D721Med (cell line): ENCODE results near the gene OR56A4.
A peak's percentile ranks its signal among the peaks of the same experiment; 100 is the strongest.

ENCODE experiments used
- DNase-seq: peaks from one replicate; pipeline ENCODE4 v3.0.0; 2011; ENCODE audit warnings: low spot score; ENCODE audit not compliant: insufficient read length
- FAIRE-seq: peaks from 2 replicates; lab custom pipeline; 2011; peaks lifted over from hg19 to GRCh38; lab: Jason Lieb, UNC
- CTCF ChIP-seq: IDR thresholded peaks from 2 replicates; pipeline ENCODE4 v1.5.1; 2012; ENCODE audit warnings: mild to moderate bottlenecking, control low read depth; ENCODE audit not compliant: insufficient read depth; ENCODE audit errors: missing control alignments

OR56A4 gene

GRCh38 chr11:6022956-6023355 is 16.2 kb upstream of the OR56A4 start:
- TF ChIP-seq CTCF = peak; percentile 34
- DNase-seq = no peak
- FAIRE-seq = no peak

- DNase-seq (no peak), FAIRE-seq (no peak)
- no peak for TF ChIP-seq CTCF
Measured at GRCh38 chr11:6013042-6013441, 6.3 kb upstream of the OR56A4 start.

- no peak for FAIRE-seq
Measured at GRCh38 chr11:6012035-6012668, 5.4 kb upstream of the OR56A4 start.

DNA sequence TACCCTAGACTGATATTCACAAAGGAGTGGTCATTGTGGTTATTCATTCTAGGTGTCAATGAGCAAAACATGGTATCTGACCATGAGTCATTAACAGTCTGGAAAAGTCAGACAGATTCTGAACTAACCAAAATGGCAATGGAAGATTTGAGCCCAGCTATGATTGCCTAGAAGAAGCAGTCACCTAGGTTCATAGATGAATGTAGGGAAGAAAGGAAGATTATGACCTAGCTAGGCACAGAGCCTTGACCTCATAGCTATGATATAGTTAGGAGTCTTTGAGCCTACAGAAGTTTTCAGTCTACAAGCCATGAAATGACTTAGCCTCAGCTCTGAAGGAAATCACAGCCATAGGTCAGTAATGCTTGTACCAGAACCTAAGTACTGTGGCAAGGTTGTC is 351 bp downstream of the OR56A4 start:
- no peak for FAIRE-seq
- TF ChIP-seq CTCF = no peak
- DNase-seq = no peak

More at GRCh38 chr11:6012035-6012668, 5.4 kb upstream of the OR56A4 start:
- no peak for TF ChIP-seq CTCF
- DNase-seq = no peak

DNA sequence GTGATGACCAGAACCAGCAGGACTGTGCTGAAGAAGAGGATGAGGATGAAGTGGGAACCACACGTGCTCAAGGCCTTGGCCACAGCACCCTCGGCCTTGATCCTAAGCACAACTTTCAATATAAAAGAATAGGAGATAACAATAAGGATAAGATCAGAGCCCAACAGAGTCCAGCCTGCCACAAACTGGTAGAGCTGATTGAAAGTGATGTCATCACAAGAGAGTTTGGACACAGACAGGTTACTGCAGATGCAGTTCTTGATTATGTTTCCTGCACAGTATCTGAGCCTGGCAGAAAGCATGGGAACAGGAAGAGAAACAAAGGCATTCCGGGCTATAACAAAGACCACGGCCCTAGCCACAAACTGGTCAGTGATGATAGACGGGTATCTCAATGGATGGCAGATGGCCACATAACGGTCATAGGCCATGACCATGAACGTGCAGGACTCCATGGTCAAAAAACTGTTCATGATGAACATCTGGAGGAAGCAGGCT is 4.5 kb downstream of the OR56A4 start:
- TF ChIP-seq CTCF = no peak
- FAIRE-seq (no peak), DNase-seq (no peak)

- DNase-seq = no peak
- no peak for FAIRE-seq
- no peak for TF ChIP-seq CTCF
Measured at GRCh38 chr11:5994791-5995190, 12.0 kb downstream of the OR56A4 start.

GRCh38 chr11:5992604-5993251 is 14.0 kb downstream of the OR56A4 start:
- peak; percentile 31 for TF ChIP-seq CTCF
- FAIRE-seq (no peak), DNase-seq (no peak)
